HG03135 (cell line): ENCODE results near the gene VDAC1.
"Not testable (repeated sequence)": the region's sequence is repeated elsewhere in the genome, so short reads cannot be mapped to it uniquely, and the experiment has no call there.

Experiments used
- ATAC-seq: cut with Tn5 transposase; IDR thresholded peaks from one replicate; pipeline ENCODE4 v1.9.1; 2021; ENCODE audit warnings: mild to moderate bottlenecking, moderate library complexity; ENCODE audit not compliant: unreplicated experiment

Gene VDAC1

DNA sequence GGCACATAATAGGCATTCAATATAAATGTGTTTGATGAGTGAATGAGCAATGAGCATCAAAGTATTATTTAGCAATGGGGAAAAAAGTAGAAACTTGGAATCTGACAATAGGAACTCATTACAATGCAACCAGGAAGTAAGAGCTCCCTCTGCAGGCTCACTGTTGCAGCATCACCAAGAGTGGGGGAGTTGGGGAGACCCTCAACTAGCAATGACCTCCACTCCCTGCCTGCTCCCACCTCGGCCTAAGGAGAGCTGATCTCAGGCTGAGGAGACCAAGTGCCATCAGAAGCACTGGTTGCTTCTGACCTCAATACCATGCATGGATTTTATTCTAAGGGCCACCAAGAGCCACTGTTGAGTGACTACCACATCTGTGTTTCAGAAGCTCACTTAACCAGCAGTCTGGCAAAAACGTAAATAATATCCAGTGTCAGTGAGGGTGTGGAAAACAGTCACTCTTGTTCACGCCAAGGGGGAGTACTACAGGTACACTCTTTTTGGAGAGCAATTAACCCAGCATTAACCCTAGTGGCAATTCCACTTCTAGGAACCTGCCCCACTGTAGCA is 8.0 kb downstream of the VDAC1 start:
- ATAC-seq: no peak

DNA sequence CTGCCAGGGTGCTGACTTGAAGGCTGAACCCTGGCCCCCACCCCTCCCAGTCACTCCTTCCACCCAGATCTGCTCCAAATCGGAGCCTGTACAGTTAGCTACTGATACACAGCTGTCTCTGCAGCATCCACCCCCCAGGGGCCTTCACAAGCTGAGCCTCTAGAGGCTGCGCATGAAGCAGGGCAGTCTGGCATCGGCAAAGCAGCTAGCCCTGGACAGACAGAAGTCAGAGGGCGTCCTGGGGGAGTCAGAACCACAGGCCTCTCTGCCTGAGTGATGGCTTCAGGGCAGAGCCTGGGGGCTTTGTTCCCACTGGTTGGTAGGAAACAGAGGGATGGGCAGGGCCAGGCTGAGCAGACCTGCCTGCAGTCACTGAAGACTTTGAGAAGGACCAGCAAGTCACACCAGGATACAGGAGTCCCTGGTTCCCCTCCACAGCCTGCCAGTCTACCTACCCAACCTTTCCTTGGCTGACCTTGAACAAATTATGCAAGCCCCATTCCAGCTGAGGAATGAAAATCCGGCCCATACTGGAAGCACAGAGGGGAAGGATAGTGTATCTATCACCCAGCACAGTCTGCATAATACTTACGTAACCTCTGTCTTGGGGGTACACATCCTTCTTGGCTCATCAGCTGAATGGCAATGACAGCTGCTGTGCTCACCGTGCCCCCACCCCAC is 8.8 kb downstream of the VDAC1 start:
- ATAC-seq: no peak

DNA sequence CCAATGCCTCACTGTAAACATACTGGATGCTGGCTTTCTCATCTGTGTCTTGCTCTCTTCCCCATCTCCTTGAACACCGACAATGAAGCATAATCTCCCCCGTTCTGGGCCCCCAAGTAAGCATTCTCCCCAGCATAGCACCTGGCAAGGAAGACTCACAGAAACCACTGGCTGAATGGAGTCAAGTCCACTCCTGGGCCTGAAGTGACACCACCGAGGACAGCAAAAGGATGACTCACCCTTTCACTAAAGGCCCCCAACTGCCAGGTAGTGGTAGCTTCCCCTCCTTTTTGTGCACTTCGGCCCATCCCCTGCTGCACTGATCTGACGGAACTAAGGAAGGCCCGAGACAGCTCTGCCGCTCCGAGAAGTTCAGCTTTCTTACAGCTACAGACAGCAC is 9.4 kb downstream of the VDAC1 start:
- no peak for ATAC-seq

DNA sequence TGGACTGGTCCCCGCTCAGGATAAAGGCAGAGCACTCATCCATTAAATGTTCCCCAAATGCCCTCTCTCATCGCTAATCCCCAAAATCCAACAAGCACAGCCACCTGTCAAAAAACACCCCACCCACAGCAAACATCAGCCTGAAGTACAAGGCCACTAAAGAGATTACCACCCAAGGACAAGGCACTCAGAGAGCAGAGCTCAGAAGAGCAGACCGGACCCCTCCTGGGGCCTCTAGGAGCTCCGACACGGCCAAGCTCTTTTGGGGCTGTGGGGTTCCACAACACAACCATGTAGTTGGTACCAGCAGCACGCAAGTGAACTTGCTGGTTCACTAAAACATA is 9.8 kb downstream of the VDAC1 start:
- ATAC-seq: no peak

DNA sequence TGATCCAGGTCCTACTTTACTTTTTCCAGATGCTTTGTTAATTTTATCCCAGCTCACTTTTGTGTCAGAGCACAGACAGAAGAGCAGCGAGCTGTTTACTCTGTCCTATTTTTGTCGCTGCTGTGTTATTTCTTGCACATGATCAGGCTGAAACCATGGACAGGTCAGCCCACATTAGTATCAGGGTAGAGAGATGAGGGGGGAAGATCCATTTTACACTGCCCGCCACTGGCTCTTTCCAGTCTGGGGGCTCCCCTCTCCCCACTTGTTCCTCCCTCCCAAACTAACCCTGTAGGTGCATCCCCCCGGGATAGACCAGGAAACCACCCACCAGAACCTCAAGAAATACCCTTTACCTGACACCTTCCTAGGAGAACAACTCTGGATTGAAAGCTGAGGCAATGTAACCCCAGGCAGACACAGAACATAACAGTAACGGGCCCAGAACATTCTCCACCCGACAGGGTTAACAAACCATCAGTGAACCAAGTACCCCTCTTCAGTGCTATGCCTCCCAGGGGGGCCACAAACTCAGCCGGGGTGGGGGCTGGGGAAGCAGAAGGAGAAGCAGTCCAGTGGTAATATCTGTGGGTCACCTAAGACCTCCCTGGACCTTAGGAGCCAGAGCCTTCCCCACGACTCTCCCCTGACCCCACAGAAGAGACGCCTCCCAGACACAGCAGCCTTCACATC is 10.3 kb downstream of the VDAC1 start:
- no peak for ATAC-seq

DNA sequence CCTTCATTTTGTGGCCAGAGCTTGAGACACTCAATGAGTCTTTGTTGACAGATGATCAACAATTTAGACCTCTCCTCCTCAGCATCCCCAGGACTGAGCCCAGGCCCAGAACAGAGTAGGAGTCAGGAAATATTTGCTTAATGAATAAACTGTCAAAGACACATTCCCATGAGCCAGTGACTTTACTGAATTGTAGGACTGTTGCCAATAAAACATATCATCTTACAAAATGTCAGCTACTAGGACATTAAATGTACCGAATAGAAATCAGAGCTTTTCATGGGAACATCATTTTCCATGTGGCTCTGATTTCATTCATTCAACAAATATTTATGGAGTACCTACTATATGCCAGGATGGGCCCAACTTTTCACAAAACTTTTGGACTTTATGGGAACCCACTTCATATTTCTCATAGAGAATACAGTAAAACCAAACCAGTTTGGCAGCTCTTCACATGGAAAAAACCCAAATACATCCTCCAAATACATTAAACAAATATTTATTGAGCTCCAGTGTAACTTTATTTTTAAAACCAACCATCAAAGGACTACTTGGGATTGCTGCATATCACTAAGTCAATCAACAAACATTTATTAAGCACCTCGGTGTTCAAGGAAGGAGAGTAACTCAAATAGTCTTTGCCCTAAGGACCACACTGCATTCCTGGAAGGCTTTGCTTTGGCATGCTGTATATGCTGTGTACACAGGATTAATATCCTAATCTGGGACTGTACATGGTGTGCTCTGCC is 11.4 kb downstream of the VDAC1 start:
- no peak for ATAC-seq

DNA sequence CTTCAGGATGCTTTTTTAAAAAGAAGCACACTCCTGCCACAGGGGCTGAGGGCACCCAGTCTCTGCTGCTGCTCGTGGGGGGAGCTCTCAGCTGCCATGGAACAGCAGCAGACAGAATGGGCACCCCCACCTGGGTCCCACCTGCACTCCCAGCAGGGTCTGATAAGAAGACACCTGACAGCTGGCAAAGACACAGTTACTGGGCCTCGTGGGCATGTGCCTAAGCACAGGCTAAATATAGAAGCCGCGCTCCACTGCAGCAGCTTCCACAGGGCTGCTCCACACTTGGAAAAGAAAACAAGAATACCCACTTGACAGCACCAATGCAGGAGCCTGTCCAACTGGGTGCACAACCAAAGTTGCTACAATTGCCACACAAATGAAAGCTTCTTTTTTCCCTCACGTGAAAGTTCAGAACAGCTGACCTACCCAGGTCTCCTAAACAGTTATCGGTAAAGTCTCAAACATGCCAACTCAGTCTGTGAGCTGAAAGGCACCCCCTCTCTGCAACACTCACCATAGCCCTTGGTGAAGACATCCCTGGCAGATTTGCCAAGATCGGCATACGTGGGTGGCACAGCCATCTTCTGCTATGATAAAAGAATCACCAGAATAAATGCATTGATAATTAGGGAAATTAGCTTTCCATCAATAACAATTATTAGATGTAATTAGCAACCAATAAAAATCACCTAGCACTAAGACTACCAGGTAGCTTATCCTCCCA is 12.2 kb downstream of the VDAC1 start:
- ATAC-seq: no peak

DNA sequence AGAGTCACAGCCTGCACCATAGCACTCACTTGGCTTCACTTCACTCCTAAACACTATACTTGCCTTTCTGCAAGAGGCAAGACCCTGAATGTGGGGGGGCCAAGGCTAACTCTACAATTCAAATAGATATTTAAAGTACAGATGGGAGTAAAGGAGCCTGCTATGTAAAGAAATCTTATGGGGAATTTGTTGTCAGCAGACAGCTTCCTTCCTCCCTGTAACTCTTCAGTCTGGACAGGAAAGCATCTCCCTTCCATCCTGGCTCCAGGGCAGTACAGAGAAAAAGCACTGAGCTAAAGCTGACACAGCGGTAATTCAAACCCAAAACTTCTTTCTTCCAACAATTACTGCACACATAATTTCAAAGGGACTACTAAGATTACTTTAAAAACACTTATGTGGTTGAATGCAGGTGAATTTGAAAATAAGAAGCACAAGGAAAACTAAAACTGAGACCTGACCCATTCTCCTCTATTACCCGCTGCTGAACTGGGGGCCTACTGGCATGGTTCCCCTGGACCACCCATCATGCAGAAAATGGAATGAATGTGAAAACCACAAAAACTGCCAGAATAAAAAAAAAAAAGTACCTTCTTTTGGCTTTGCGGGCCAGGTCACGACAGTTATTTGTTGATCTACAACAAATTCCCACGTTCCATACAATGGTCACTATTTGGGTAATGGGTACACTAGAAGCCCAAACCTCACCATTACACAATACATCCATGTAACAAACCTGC is 13.4 kb downstream of the VDAC1 start:
- no peak for ATAC-seq

DNA sequence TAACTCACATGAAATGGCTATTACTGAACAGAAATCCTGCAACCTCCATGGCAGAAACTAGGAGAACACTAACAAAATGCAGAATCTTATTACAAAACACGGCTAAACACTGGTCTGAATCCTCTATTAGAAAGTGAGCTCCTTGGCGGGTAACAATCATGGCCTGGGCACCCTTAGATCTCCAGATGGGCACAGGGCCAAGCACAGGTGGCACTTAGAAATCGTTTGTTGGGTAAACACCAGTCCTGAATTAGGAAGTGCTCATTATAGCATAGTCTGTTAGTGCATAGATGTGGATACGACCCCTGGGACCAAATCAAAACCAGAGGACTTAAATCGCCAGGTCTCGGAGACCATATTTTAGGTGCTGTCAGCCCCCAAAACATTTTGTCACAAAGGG is 14.4 kb downstream of the VDAC1 start:
- ATAC-seq: no peak

DNA sequence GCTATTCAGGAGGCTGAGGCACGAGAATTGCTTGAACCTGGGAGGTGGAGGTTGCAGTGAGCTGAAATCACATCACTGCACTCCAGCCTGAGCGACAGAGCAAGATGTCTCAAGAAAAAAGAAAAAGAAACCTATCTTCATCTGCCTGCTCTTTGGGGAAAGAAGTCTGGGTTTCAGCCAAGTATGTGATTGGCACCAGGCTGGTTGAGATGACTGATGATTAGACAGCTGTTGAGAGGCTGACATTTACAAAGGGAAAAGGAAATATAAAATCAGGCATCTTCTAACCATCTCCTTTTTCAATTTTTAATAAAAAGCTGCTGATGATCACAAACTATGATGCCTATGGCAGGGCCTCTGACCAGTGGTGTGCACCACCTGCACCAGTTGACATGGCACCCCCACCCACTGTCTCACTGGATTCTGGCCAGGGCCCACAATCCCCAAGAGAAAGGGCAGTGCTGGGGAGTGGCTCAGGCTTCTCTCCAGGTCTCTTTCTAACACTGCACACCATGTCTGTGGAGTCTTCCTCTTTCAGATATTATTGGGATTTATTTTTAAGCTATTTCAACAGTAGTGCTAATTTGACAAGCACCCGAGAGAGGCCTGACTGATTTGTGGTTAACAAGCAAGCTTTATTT is 19.1 kb downstream of the VDAC1 start:
- no peak for ATAC-seq

DNA sequence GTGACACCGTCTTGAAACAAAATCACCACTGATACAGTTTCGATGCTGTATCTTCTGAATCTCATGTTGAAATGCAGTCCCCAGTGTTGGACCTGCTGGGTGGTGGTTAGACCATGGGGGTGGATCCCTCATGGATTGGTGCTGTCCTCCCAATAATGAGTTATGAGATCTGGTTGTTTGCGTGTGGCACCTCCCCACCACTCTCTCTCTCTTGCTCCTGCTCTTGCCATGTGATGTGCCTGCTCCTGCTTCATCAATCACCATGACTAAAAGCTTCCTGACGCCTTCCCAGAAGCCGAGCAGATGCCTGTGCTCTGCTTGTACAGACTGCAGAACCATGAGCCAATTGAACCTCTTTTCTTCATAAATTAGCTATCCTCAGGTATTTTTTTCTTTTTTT is 21.1 kb downstream of the VDAC1 start:
- ATAC-seq: no peak

DNA sequence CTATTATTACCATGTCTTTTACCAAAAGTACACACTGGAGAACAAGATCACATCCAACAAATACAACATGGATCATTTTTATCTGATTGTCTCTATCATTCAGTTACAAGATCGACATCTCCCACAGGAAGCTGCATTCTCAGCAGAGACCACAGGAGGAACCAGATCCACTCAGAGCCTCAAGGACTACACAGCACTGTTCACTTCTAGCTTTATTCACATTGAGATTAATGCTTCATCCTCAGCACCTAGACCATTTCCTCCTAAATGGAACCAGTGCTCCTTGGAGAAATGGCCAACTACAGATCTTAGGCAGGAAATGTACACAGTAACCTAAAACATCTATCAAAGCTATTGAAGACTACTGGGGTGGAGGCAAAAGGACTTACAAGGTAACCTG is 23.1 kb downstream of the VDAC1 start:
- no peak for ATAC-seq

DNA sequence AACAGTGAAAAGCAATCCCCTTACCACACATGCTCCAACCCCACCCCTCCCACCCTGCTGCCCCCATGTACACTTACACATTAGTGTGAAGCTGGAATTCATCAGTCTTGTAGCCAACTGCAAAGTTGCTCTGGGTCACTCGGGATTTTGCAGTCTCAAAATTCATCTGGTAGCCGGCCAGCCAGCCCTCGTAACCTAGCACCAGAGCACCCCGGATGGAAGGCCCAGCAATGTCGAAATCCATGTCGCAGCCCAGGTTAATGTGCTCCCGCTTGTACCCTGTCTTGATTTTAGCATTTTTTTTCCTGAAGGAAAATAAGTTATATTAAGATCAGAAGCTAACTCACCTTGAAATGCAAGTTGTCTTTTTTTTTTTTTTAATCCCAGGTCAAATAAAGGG is 24.1 kb downstream of the VDAC1 start:
- no peak for ATAC-seq

DNA sequence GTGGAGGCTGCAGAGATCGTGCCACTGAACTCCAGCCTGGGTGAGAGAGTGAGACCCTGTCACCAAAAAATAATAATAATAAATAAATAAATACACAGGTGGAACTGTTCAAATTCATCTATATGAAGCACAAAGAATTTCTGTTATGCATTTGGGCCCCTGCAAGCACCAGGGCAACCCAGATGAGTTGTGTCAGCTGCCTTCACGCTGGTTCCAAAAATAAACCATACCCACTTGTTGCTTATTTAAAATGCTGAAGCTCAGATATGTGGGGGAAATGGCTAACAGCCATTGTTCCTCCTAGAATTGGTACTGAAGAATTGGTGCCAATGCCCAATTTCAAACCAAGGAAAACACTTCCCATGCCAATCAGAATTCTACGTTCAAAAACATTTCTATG is 25.8 kb downstream of the VDAC1 start:
- ATAC-seq: no peak

DNA sequence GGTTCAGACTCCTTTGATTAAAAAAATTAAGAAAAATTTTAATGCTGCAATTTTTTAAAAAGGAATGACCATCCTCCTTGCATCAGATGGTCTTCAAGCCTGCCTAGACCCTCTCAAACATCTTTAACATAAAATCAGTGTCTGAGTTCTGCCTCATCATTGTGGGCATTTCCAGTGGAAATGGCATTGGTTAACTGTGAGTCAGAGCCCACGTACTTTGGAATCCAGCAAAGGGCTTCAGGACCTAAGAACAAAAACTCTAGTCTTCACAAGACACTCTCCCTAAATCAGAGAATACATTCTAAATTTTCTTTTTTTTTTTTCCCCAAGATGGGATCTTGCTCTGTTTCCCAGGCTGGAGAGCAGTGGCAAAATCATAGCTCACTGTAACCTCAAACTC is 26.9 kb downstream of the VDAC1 start:
- no peak for ATAC-seq

DNA sequence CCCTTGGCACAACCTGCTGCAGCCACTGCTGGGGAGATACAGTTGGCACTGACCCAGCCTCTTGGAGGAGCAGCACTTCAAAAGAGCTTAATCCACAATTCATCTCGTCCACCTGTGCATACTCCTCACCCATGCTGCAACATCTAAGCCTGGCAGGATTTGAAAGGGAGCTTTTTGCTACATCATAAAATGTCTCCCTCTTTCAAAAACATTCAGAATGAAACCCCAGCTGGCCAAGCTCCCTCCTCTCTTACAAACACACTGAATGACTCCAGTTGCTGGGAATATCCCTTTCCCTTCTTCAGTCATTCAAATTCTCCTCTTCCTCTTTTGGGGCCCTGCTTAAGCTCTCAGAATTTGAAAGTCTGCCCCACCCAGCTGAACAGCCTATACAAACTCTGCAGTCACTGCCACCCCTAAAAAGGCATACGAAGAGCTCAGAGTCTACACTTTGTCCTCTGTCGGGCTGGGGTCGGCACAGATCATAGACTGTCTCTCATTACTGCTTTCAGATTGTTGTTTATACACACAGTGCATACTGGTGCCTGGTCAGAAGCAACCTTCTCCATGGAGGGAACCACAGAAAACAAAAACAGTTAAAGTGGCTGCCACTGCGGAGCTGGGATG is 27.5 kb downstream of the VDAC1 start:
- ATAC-seq: no peak

DNA sequence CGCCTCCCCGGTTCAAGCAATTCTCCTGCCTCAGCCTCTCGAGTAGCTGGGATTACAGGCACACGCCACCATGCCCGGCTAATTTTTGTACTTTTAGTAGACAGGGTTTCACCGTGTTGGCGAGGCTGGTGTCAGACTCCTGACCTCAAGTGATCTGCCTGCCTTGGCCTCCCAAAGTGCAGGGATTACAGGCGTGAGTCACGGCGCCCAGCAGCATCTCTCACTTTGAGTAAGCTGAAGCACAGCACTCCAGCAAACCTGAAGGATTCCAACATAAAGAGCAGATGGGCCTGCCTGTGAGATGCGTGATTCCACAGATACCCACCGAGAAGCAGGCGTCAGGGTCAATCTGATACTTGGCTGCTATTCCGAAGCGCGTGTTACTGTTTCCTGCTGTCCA is 29.2 kb downstream of the VDAC1 start:
- ATAC-seq: not testable (repeated sequence)

DNA sequence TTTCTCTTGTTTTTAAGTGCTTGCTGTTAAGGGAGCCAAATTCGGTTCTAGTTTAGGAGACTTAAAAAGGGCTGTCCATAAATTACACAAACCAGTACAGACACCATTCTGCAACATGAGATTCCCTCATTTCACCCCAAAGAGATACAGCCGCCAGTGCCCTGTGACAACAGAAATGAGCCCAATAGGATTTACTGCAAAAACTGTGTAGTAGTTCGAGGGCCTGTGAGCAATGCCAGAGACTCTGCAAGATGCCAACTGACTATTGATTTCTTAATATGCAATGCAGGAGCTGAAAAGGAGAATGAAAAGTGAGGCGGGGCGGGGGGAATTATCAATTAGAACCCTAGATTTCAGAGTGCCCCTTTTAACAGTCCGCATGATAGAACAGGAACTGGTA is 30.6 kb downstream of the VDAC1 start:
- no peak for ATAC-seq

DNA sequence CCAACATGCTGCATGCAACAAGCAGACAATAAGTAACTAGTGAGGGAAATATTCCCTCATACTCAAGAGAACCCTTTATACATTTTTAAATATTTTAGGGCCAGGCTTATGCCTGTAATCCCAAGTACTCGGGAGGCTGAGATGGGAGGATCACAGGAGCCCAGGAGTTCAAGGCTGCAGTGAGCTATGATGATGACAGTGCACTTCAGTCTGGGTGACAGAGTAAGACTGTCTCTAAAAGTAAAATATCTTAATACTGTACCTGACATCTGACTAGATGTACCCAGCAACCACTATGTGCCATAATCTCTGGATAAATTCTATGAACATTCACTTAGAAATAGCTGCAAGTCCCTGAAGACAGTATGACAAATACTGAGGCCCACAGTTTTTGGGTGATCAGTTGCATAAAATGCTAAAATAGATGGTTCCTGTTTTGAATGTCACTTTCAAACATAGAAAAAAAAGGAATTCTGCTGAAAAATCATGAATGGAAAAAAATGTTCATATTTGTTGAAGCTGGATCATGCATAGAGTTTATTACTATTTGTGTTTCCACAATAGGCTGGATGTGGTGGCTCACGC is 34.4 kb downstream of the VDAC1 start:
- ATAC-seq: no peak
